Measurements from ENCODE around the gene PAX2. TPM values are rescaled to one million over a fixed set of nuclear protein-coding genes. Genes with fewer than 3 reads are reported as not detected.
A peak's percentile ranks its signal among the peaks of the same experiment; 100 is the strongest.

PAX2 gene
- total RNA-seq, 1 donor from 2014 or later: 0.34 TPM

DNA sequence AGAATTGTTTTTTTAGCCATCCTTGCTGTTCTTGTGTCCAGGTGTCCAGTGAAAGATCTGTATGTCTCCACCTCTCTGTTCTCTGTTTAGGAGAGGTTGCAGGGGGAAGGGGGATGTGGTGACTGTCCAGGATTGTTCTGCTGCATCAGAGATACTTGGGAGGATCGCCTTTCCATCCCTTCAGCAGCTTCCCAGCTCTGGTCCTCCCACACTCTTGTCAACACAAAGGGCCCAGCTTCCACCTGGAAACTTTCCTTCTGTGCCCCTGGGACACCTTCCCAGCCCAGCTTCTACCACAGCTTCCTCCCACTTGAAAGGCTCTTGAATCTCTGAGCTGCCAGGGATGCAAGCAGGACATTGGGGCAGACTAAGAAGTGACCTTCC is 85.3 kb downstream of the PAX2 start:
- Mint-ChIP-seq H3K27me3 (ENCODE audit: insufficient read depth, low read depth) (peaks cover 64% of the 10 kb centered on the region), H3K36me3 (no peaks in the 10 kb centered on the region), H3K27ac (no peak overlapping the region), H3K9me3 (peaks cover 7% of the 10 kb centered on the region), H3K4me3 (peak overlapping the region; percentile 12), H3K4me1 (peaks cover 25% of the 10 kb centered on the region)
- H3K4me3 ChIP-seq: no peak overlapping the region
- no peaks in the 10 kb centered on the region for H3K79me2 ChIP-seq (ENCODE audit: low read depth)
- no peak overlapping the region for H3K27ac ChIP-seq
- no peak overlapping the region for H2AFZ ChIP-seq (replicated peaks)
- no peak overlapping the region for H3K9ac ChIP-seq
- peaks cover 39% of the 10 kb centered on the region for H3K4me1 ChIP-seq
- H4K20me1 ChIP-seq (ENCODE audit: low read depth): peaks cover 57% of the 10 kb centered on the region
- no peaks in the 10 kb centered on the region for H3K36me3 ChIP-seq
- H3K27me3 ChIP-seq: peaks cover 100% of the 10 kb centered on the region
- H3K4me2 ChIP-seq: no peak overlapping the region
- H3K9me3 ChIP-seq (ENCODE audit: low read depth): no peaks in the 10 kb centered on the region
- peaks cover 31% of the 10 kb centered on the region for H3F3A ChIP-seq (ENCODE audit: low read depth)
- DNase-seq (ENCODE audit: low spot score): no peak
- TF ChIP-seq, protein P1, sequence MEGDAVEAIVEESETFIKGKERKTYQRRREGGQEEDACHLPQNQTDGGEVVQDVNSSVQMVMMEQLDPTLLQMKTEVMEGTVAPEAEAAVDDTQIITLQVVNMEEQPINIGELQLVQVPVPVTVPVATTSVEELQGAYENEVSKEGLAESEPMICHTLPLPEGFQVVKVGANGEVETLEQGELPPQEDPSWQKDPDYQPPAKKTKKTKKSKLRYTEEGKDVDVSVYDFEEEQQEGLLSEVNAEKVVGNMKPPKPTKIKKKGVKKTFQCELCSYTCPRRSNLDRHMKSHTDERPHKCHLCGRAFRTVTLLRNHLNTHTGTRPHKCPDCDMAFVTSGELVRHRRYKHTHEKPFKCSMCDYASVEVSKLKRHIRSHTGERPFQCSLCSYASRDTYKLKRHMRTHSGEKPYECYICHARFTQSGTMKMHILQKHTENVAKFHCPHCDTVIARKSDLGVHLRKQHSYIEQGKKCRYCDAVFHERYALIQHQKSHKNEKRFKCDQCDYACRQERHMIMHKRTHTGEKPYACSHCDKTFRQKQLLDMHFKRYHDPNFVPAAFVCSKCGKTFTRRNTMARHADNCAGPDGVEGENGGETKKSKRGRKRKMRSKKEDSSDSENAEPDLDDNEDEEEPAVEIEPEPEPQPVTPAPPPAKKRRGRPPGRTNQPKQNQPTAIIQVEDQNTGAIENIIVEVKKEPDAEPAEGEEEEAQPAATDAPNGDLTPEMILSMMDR (IDR thresholded peaks at IDR 0.05): no peak
- TF ChIP-seq EZH2phosphoT487 (IDR thresholded peaks at IDR 0.05): no peak
- TF ChIP-seq EZH2 (IDR thresholded peaks at IDR 0.05): no peak

DNA sequence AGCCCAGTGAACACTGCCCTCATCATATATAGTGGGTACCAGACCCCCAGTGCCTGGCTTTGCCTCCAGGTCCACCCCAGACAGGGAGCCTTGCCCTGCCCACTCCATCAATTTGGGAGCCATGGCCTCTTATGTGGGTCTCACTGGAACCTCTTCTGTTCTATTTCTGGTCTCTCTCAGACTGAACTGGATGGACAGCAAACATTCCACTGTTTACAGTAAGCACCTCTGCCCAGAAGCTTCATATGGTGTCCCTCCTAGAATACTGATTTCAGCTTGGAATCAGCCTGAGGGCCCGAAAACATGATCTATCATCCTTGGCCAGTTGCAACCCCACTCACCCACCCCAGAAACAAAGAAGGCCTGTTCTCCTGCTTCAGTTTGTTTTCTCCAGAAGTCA is 86.4 kb downstream of the PAX2 start:
- Mint-ChIP-seq H3K9me3 (peaks cover 7% of the 10 kb centered on the region), H3K36me3 (no peaks in the 10 kb centered on the region), H3K4me1 (peaks cover 23% of the 10 kb centered on the region), H3K27ac (no peak overlapping the region), H3K4me3 (no peak overlapping the region), H3K27me3 (ENCODE audit: insufficient read depth, low read depth) (peaks cover 58% of the 10 kb centered on the region)
- Histone ChIP-seq H3K27ac (no peak overlapping the region), H4K20me1 (ENCODE audit: low read depth) (peaks cover 47% of the 10 kb centered on the region), H3K9ac (no peak overlapping the region), H3K27me3 (peaks cover 100% of the 10 kb centered on the region), H3K36me3 (no peaks in the 10 kb centered on the region), H3K9me3 (ENCODE audit: low read depth) (no peaks in the 10 kb centered on the region), H3K4me1 (peaks cover 31% of the 10 kb centered on the region), H3K4me2 (no peak overlapping the region), H3K4me3 (no peak overlapping the region), H3F3A (ENCODE audit: low read depth) (peaks cover 25% of the 10 kb centered on the region), H2AFZ (replicated peaks) (no peak overlapping the region), H3K79me2 (ENCODE audit: low read depth) (no peaks in the 10 kb centered on the region)
- no peak for DNase-seq (ENCODE audit: low spot score)
- TF ChIP-seq, protein P1 (IDR thresholded peaks at IDR 0.05): no peak
- no peak for TF ChIP-seq EZH2 (IDR thresholded peaks at IDR 0.05)
- TF ChIP-seq EZH2phosphoT487 (IDR thresholded peaks at IDR 0.05): no peak

DNA sequence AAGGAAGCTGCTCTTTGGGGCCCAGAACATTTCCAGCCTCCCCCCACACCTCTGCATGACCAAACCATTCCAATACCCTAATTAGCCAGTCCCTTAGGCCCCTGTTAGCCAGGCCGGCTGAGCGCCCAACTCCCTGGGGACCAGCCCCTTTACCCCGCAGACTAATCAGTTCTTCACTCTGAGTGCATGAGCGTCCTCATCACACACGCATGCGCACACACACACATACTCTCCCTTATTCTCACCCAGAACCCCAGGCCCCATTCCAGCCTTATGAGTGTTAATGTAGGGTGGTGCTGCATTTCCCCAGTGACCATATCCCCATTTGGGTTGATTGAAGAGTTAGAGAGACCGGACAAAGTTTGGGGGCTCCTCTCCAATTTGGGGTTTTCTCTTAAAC is 90.4 kb downstream of the PAX2 start:
- Histone ChIP-seq H4K20me1 (ENCODE audit: low read depth) (peaks cover 7% of the 10 kb centered on the region), H3K9me3 (ENCODE audit: low read depth) (no peaks in the 10 kb centered on the region), H3K27ac (no peak overlapping the region), H3K27me3 (peaks cover 100% of the 10 kb centered on the region), H3K4me2 (no peak overlapping the region), H3F3A (ENCODE audit: low read depth) (no peaks in the 10 kb centered on the region), H3K79me2 (ENCODE audit: low read depth) (no peaks in the 10 kb centered on the region), H2AFZ (replicated peaks) (no peak overlapping the region), H3K9ac (no peak overlapping the region), H3K4me3 (no peak overlapping the region), H3K4me1 (no peaks in the 10 kb centered on the region), H3K36me3 (no peaks in the 10 kb centered on the region)
- DNase-seq (ENCODE audit: low spot score): no peak
- no peak for TF ChIP-seq EZH2 (IDR thresholded peaks at IDR 0.05)
- H3K9me3 Mint-ChIP-seq: peaks cover 7% of the 10 kb centered on the region
- no peak overlapping the region for H3K4me3 Mint-ChIP-seq
- H3K36me3 Mint-ChIP-seq: no peaks in the 10 kb centered on the region
- no peaks in the 10 kb centered on the region for H3K4me1 Mint-ChIP-seq
- no peak overlapping the region for H3K27ac Mint-ChIP-seq
- peaks cover 29% of the 10 kb centered on the region for H3K27me3 Mint-ChIP-seq (ENCODE audit: insufficient read depth, low read depth)

DNA sequence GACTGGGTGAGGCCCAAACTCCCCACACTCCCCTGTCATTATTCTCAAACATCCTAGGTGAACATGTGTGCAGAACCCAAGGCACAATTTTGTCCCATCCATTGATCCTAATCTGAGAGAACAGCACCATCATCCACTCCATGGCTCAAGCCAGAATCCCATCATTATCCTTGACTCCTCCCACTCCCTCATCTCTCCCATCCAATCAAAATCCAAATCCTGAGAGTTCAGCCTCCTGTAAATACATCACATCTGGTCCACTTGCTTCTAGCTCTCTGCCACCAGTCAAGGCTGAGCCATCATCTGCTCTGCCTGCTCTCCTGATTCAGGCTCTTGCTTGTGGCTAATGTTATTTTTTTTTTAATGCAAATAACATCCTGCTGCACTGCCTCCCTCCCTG is 91.5 kb downstream of the PAX2 start:
- Histone ChIP-seq H3K27me3 (peaks cover 100% of the 10 kb centered on the region), H3K4me1 (no peaks in the 10 kb centered on the region), H3F3A (ENCODE audit: low read depth) (no peaks in the 10 kb centered on the region), H3K4me2 (no peak overlapping the region), H3K36me3 (no peaks in the 10 kb centered on the region), H3K4me3 (no peak overlapping the region), H3K79me2 (ENCODE audit: low read depth) (no peaks in the 10 kb centered on the region), H3K9me3 (ENCODE audit: low read depth) (no peaks in the 10 kb centered on the region), H2AFZ (replicated peaks) (no peak overlapping the region), H3K9ac (no peak overlapping the region), H4K20me1 (ENCODE audit: low read depth) (no peaks in the 10 kb centered on the region), H3K27ac (no peak overlapping the region)
- DNase-seq (ENCODE audit: low spot score): peak; percentile 13
- Mint-ChIP-seq H3K27ac (no peak overlapping the region), H3K27me3 (ENCODE audit: insufficient read depth, low read depth) (peaks cover 21% of the 10 kb centered on the region), H3K4me3 (no peak overlapping the region), H3K9me3 (peaks cover 4% of the 10 kb centered on the region), H3K4me1 (no peaks in the 10 kb centered on the region), H3K36me3 (no peaks in the 10 kb centered on the region)
- no peak for TF ChIP-seq EZH2 (IDR thresholded peaks at IDR 0.05)
- TF ChIP-seq, protein P1 (IDR thresholded peaks at IDR 0.05): no peak
- TF ChIP-seq EZH2phosphoT487 (IDR thresholded peaks at IDR 0.05): no peak
